ENCODE measurements around the gene PPARGC1A.

Gene PPARGC1A

DNA sequence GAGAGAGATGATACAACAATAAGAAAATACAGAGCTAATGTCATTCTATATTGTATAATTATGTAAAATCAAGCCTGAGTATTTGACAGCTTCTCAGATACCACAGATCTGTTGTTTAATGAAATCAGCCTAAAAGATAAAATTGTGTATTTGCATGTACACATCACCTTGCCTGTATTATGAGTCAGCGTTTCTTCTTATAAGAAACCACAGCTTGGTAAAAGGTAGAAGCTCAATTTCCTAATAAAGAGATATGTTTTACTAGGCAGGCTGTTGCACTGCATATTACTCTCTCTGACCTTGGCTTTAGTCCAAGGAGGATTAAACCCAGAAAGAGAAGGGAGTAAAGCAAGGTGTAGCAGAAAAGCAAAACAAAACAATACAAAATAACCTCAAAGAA is 121.3 kb downstream of the PPARGC1A start:
- TF ChIP-seq, protein P1, sequence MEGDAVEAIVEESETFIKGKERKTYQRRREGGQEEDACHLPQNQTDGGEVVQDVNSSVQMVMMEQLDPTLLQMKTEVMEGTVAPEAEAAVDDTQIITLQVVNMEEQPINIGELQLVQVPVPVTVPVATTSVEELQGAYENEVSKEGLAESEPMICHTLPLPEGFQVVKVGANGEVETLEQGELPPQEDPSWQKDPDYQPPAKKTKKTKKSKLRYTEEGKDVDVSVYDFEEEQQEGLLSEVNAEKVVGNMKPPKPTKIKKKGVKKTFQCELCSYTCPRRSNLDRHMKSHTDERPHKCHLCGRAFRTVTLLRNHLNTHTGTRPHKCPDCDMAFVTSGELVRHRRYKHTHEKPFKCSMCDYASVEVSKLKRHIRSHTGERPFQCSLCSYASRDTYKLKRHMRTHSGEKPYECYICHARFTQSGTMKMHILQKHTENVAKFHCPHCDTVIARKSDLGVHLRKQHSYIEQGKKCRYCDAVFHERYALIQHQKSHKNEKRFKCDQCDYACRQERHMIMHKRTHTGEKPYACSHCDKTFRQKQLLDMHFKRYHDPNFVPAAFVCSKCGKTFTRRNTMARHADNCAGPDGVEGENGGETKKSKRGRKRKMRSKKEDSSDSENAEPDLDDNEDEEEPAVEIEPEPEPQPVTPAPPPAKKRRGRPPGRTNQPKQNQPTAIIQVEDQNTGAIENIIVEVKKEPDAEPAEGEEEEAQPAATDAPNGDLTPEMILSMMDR (conservative IDR thresholded peaks at IDR 0.05; ENCODE audit: control insufficient read depth, insufficient read depth, low read depth, low read length) = no peak
- no peak for DNase-seq (ENCODE audit: low read depth)
- H3K4me3 ChIP-seq (ENCODE audit: control insufficient read depth, low read depth, low read length) = no peak overlapping the region

DNA sequence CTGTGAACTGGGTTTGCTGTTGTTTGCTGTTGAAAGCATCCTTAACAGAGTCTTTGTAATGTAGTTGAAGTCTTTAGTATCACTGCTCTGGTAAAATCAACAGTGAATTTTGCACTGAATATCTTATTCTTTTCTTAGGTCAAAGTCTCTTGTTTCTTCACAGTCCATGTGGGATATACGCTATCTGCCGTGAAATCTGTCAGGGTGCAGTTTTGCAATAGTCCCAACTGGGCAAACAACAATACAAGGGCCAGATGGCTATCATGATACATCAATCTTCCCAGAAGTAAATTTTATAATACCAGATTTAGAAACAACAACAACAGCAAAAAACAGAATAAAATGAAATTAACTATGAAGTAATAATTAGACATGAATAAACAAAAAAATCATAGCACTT is 123.5 kb downstream of the PPARGC1A start:
- DNase-seq (ENCODE audit: low read depth) = no peak
- no peak overlapping the region for H3K4me3 ChIP-seq (ENCODE audit: control insufficient read depth, low read depth, low read length)
- TF ChIP-seq, protein P1 (conservative IDR thresholded peaks at IDR 0.05; ENCODE audit: control insufficient read depth, insufficient read depth, low read depth, low read length) = no peak

DNA sequence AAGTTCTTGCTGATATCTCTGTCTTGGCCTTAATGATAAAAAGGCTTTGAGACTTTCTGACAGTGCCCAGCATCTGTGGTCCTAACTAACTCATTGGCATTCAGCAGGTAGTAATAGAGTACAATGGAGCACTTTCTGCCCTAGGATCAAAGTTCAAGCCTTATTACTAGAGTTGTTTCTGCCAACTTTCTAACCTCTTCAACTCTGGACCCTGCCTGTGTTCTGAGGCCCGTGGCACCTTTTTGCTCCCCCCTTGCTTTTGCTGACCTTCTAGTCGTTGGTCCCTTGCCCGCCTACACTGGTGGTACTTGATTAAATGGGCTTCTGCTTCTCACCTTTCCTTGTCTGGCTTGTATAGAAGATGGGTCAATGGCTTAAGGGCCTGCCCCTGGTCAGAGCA is 126.3 kb downstream of the PPARGC1A start:
- DNase-seq (ENCODE audit: low read depth) = no peak
- no peak overlapping the region for H3K4me3 ChIP-seq (ENCODE audit: control insufficient read depth, low read depth, low read length)
- TF ChIP-seq, protein P1 (conservative IDR thresholded peaks at IDR 0.05; ENCODE audit: control insufficient read depth, insufficient read depth, low read depth, low read length) = no peak

DNA sequence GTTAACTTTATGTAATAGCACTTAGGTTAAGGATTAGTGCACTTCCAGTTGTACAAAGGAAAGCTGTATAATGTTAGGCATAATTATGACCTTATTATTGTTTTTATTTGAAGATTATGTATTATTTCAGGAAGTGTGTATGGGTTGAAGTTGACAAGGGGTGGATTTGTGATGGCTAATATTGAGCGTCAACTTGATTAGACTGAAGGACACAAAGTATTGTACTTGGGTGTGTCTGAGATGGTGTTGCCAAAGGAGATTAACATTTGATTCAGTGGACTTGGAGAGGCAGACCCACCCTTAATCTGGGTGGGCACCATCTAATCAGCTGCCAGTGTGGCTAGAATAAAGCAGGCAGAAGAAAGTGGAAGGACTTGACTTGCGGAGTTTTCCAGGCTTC is 127.3 kb downstream of the PPARGC1A start:
- no peak overlapping the region for H3K4me3 ChIP-seq (ENCODE audit: control insufficient read depth, low read depth, low read length)
- DNase-seq (ENCODE audit: low read depth) = no peak
- TF ChIP-seq, protein P1 (conservative IDR thresholded peaks at IDR 0.05; ENCODE audit: control insufficient read depth, insufficient read depth, low read depth, low read length) = no peak

DNA sequence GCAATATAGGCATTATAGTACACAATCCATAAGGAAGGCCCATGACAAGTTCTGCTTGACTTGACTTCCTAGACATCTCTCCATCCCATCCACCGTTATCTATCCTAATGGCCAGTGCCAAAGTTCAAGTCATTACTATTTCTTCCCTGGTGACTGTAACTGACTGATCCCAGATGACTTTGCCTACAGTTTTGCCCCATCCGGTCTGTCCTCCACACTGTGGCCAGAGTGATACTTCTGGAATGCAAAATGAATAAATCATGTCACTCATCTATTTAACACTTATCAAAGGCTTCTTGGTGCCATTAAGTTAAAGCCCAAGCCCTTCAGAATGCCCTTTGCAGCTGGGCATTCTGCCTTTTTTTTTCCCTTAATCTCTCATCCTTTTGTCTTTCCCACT is 130.8 kb downstream of the PPARGC1A start:
- DNase-seq (ENCODE audit: low read depth) = no peak
- TF ChIP-seq, protein P1 (conservative IDR thresholded peaks at IDR 0.05; ENCODE audit: control insufficient read depth, insufficient read depth, low read depth, low read length) = no peak
- H3K4me3 ChIP-seq (ENCODE audit: control insufficient read depth, low read depth, low read length) = no peak overlapping the region

DNA sequence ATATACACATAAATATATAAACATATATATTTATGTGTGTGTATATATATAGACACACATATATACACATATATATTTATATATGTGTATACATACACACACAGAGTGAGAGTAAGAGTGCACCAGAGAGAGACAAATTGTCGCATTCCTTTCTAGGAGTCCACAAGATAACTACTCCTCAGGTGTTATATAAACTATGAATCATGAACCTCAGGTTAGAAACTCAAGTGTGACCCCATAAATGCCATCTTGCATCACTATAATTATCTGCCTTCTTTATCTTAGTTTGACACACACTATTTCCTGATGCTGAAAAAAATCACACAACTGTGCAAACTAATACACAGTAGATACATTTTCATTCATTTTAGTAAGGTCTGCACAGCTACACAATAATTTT is 135.2 kb downstream of the PPARGC1A start:
- DNase-seq (ENCODE audit: low read depth) = no peak
- TF ChIP-seq, protein P1 (conservative IDR thresholded peaks at IDR 0.05; ENCODE audit: control insufficient read depth, insufficient read depth, low read depth, low read length) = no peak
- no peak overlapping the region for H3K4me3 ChIP-seq (ENCODE audit: control insufficient read depth, low read depth, low read length)

DNA sequence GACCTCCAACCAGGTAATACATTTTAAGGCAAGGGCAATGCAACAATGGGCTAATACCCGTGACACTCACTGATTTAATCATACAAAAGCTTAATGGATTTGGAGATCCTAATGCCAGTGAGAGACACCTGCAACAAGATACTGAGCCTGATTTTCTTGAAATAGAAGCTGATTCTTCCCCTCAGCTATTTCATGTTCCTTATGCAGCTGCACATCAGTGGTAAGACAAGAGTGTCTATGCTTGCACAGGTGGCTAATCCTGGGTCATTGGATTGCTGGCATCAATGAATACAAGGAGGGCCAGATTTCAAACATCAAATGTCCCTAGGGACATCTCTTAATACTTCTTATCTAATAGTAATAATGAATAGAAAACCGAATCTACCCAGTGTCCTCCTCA is 139.7 kb downstream of the PPARGC1A start:
- TF ChIP-seq, protein P1 (conservative IDR thresholded peaks at IDR 0.05; ENCODE audit: control insufficient read depth, insufficient read depth, low read depth, low read length) = no peak
- H3K4me3 ChIP-seq (ENCODE audit: control insufficient read depth, low read depth, low read length) = no peak overlapping the region
- no peak for DNase-seq (ENCODE audit: low read depth)
